ENCODE data around the gene CCNB1. TPM values are rescaled to one million over a fixed set of nuclear protein-coding genes. Genes with fewer than 3 reads are reported as not detected.

The CCNB1 gene
- total and polyA plus RNA-seq, 4 donors: 1.0 to 82.5 (median 5.8) TPM

DNA sequence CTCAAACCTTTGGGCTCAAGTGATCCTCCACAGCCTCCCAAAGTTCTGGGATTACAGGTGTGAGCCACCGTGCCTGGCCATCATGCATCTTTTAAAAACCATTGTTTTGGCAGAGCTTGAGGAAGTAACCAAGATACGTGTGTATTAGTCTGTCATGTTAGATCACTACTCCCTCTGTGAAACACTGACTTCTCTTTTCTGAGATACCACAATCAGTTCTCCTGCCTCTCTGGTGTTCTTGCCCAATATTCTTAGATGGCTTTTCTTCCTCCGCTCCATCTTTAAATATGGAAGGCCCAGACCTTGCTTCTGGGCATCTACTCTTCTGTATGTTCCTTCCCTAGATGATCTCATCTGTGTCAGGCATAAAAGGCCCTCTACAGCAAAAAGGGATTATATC is 14.2 kb upstream of the CCNB1 start (continued):
- TF ChIP-seq TAF1 (conservative IDR thresholded peaks at IDR 0.05) (no peak), NR2F2 (IDR thresholded peaks at IDR 0.05) (no peak), FOXA2 (IDR thresholded peaks at IDR 0.05) (no peak), FOXA1 (IDR thresholded peaks at IDR 0.05) (no peak), GABPA (IDR thresholded peaks at IDR 0.05 in 1 of 2, conservative IDR thresholded peaks at IDR 0.05 in 1 of 2) (no peak)

DNA sequence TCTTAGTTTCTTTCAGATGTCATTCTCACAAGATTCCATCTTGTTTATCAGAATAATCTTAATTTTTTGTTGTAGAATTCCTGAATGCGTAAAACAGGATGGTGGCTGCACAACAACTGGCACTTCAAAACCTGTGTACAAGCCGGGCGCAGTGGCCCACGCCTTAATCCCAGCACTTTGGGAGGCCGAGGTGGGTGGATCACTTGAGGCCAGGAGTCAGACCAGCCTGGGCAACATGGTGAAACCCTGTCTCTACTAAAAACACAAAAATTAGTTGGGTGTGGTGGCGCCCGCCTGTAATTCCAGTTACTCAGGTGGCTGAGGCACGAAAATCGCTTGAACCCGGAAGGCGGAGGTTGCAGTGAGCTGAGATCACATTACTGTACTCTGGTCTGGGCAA is 10.5 kb upstream of the CCNB1 start:
- no peak for DNase-seq (ENCODE audit: low spot score)
- no peaks in the 10 kb centered on the region for H3K36me3 ChIP-seq (ENCODE audit: control insufficient read depth in 4 of 4, insufficient read depth in 3 of 4, low read depth in 1 of 4, low read length in 3 of 4)
- no peaks in the 10 kb centered on the region for H3K9me3 ChIP-seq (ENCODE audit: control insufficient read depth in 4 of 4, low read length in 3 of 4)
- 97% methylated on average over 11 of the region's 11 CpGs for WGBS
- no peak overlapping the region for H3K27ac ChIP-seq (ENCODE audit: low read depth in 1 of 2, low read length in 2 of 2)
- H3K4me3 ChIP-seq (ENCODE audit: low read depth in 1 of 3, low read length in 3 of 3): no peak overlapping the region
- no peaks in the 10 kb centered on the region for H3K27me3 ChIP-seq (ENCODE audit: control insufficient read depth in 4 of 4, insufficient read depth in 4 of 4, low read length in 3 of 4)
- no peak overlapping the region for H3K9ac ChIP-seq (ENCODE audit: low read depth in 1 of 2, low read length in 2 of 2)
- no peaks in the 10 kb centered on the region for H3K4me1 ChIP-seq (ENCODE audit: control insufficient read depth in 4 of 4, insufficient read depth in 4 of 4, low read length in 3 of 4)
- TF ChIP-seq NR2F2 (IDR thresholded peaks at IDR 0.05) (no peak), HNF4G (IDR thresholded peaks at IDR 0.05) (no peak), GABPA (IDR thresholded peaks at IDR 0.05 in 1 of 2, conservative IDR thresholded peaks at IDR 0.05 in 1 of 2) (no peak), YY1 (IDR thresholded peaks at IDR 0.05) (no peak), RAD21 (IDR thresholded peaks at IDR 0.05) (no peak)
- TF ChIP-seq, protein P1, sequence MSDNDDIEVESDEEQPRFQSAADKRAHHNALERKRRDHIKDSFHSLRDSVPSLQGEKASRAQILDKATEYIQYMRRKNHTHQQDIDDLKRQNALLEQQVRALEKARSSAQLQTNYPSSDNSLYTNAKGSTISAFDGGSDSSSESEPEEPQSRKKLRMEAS (IDR thresholded peaks at IDR 0.05): no peak

DNA sequence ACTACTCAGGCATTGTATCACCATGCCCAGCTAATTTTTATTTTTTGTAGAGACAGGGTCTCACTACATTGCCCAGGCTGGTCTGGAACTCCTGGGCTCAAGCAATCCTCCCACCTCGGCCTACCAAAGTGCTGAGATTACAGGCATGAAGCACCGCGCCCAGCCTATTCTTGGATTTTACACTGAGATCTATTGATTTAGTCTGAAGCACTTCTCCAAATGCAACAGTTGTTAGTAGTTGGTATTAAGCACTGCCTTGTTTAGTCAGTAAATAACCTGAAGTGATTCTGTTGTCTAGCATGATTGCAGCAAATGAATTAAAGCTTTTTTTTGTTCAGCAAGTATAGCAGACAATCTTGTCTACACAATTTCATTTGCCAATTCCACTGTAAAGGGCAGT is 8.9 kb upstream of the CCNB1 start:
- WGBS: 94% methylated on average over 3 of the region's 3 CpGs

More for the DNA sequence above, 8.9 kb upstream of the CCNB1 start:
- no peaks in the 10 kb centered on the region for H3K27me3 ChIP-seq (ENCODE audit: control insufficient read depth in 4 of 4, insufficient read depth in 4 of 4, low read length in 3 of 4)
- H3K36me3 ChIP-seq (ENCODE audit: control insufficient read depth in 4 of 4, insufficient read depth in 3 of 4, low read depth in 1 of 4, low read length in 3 of 4): no peaks in the 10 kb centered on the region
- no peak for DNase-seq (ENCODE audit: low spot score)
- no peak overlapping the region for H3K9ac ChIP-seq (ENCODE audit: low read depth in 1 of 2, low read length in 2 of 2)
- H3K4me1 ChIP-seq (ENCODE audit: control insufficient read depth in 4 of 4, insufficient read depth in 4 of 4, low read length in 3 of 4): no peaks in the 10 kb centered on the region
- no peaks in the 10 kb centered on the region for H3K9me3 ChIP-seq (ENCODE audit: control insufficient read depth in 4 of 4, low read length in 3 of 4)
- H3K27ac ChIP-seq (ENCODE audit: low read depth in 1 of 2, low read length in 2 of 2): no peak overlapping the region
- no peak overlapping the region for H3K4me3 ChIP-seq (ENCODE audit: low read depth in 1 of 3, low read length in 3 of 3)
- TF ChIP-seq, protein P2, sequence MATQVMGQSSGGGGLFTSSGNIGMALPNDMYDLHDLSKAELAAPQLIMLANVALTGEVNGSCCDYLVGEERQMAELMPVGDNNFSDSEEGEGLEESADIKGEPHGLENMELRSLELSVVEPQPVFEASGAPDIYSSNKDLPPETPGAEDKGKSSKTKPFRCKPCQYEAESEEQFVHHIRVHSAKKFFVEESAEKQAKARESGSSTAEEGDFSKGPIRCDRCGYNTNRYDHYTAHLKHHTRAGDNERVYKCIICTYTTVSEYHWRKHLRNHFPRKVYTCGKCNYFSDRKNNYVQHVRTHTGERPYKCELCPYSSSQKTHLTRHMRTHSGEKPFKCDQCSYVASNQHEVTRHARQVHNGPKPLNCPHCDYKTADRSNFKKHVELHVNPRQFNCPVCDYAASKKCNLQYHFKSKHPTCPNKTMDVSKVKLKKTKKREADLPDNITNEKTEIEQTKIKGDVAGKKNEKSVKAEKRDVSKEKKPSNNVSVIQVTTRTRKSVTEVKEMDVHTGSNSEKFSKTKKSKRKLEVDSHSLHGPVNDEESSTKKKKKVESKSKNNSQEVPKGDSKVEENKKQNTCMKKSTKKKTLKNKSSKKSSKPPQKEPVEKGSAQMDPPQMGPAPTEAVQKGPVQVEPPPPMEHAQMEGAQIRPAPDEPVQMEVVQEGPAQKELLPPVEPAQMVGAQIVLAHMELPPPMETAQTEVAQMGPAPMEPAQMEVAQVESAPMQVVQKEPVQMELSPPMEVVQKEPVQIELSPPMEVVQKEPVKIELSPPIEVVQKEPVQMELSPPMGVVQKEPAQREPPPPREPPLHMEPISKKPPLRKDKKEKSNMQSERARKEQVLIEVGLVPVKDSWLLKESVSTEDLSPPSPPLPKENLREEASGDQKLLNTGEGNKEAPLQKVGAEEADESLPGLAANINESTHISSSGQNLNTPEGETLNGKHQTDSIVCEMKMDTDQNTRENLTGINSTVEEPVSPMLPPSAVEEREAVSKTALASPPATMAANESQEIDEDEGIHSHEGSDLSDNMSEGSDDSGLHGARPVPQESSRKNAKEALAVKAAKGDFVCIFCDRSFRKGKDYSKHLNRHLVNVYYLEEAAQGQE (IDR thresholded peaks at IDR 0.05): no peak
- TF ChIP-seq, protein P1 (IDR thresholded peaks at IDR 0.05): no peak
- no peak for TF ChIP-seq GABPA (IDR thresholded peaks at IDR 0.05 in 1 of 2, conservative IDR thresholded peaks at IDR 0.05 in 1 of 2)
- TF ChIP-seq SP1 (IDR thresholded peaks at IDR 0.05): no peak
- no peak for TF ChIP-seq YY1 (IDR thresholded peaks at IDR 0.05)
- TF ChIP-seq, protein P3, sequence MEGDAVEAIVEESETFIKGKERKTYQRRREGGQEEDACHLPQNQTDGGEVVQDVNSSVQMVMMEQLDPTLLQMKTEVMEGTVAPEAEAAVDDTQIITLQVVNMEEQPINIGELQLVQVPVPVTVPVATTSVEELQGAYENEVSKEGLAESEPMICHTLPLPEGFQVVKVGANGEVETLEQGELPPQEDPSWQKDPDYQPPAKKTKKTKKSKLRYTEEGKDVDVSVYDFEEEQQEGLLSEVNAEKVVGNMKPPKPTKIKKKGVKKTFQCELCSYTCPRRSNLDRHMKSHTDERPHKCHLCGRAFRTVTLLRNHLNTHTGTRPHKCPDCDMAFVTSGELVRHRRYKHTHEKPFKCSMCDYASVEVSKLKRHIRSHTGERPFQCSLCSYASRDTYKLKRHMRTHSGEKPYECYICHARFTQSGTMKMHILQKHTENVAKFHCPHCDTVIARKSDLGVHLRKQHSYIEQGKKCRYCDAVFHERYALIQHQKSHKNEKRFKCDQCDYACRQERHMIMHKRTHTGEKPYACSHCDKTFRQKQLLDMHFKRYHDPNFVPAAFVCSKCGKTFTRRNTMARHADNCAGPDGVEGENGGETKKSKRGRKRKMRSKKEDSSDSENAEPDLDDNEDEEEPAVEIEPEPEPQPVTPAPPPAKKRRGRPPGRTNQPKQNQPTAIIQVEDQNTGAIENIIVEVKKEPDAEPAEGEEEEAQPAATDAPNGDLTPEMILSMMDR (IDR thresholded peaks at IDR 0.05; ENCODE audit: low read depth, low read length, missing input control): no peak
- no peak for TF ChIP-seq HNF4A (conservative IDR thresholded peaks at IDR 0.05)
- TF ChIP-seq RAD21 (IDR thresholded peaks at IDR 0.05): no peak
- no peak for TF ChIP-seq NR2F2 (IDR thresholded peaks at IDR 0.05)
- TF ChIP-seq FOXA1 (IDR thresholded peaks at IDR 0.05): no peak
- no peak for TF ChIP-seq JUND (IDR thresholded peaks at IDR 0.05)
- no peak for TF ChIP-seq FOXA2 (IDR thresholded peaks at IDR 0.05)
- no peak for TF ChIP-seq HNF4G (IDR thresholded peaks at IDR 0.05)
- TF ChIP-seq, protein P4, sequence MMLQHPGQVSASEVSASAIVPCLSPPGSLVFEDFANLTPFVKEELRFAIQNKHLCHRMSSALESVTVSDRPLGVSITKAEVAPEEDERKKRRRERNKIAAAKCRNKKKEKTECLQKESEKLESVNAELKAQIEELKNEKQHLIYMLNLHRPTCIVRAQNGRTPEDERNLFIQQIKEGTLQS (IDR thresholded peaks at IDR 0.05): no peak
- TF ChIP-seq RXRA (IDR thresholded peaks at IDR 0.05): no peak
- TF ChIP-seq, protein P5, sequence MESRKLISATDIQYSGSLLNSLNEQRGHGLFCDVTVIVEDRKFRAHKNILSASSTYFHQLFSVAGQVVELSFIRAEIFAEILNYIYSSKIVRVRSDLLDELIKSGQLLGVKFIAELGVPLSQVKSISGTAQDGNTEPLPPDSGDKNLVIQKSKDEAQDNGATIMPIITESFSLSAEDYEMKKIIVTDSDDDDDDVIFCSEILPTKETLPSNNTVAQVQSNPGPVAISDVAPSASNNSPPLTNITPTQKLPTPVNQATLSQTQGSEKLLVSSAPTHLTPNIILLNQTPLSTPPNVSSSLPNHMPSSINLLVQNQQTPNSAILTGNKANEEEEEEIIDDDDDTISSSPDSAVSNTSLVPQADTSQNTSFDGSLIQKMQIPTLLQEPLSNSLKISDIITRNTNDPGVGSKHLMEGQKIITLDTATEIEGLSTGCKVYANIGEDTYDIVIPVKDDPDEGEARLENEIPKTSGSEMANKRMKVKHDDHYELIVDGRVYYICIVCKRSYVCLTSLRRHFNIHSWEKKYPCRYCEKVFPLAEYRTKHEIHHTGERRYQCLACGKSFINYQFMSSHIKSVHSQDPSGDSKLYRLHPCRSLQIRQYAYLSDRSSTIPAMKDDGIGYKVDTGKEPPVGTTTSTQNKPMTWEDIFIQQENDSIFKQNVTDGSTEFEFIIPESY (IDR thresholded peaks at IDR 0.05): no peak
- TF ChIP-seq EGR1 (IDR thresholded peaks at IDR 0.05; ENCODE audit: low read depth in 2 of 2): no peak
- no peak for TF ChIP-seq TAF1 (conservative IDR thresholded peaks at IDR 0.05)

Data from liver (tissue), 9 donors.